CD4-positive, alpha-beta memory T cell (primary cell): ENCODE data around the gene SLC23A3. TPM values are rescaled to one million over a fixed set of nuclear protein-coding genes. Genes with fewer than 3 reads are reported as not detected.

Experiments used
- CTCF ChIA-PET: fragments of 350-600 bp; sonication (Branson Sonifier 250); formaldehyde crosslinking; loops from one replicate; lab custom pipeline; 2021; ENCODE audit warnings: inconsistent platforms; ENCODE audit not compliant: partially characterized antibody; lab: Charles Lee
- POLR2A ChIA-PET: fragments of 350-600 bp; sonication (Branson Sonifier 250); formaldehyde crosslinking; loops from one replicate; lab custom pipeline; 2021; ENCODE audit not compliant: partially characterized antibody; lab: Charles Lee
- DNase-seq, 5 donors: peaks; one replicate each; pipeline versions ENCODE4 v3.0.0 to v3.0.0-alpha.2; 2020 to 2022; ENCODE audit warnings: mixed read lengths in 1 of 5
- H3K27ac ChIP-seq: one replicate; pipeline ENCODE4 v1.7.0; 2013; ENCODE audit warnings: low read depth, low read length
- H3K27me3 ChIP-seq: 2 replicates; pipeline ENCODE4 v1.7.0; 2013; ENCODE audit warnings: mild to moderate bottlenecking, low read length, moderate library complexity; ENCODE audit not compliant: insufficient read depth
- H3K36me3 ChIP-seq: 2 replicates; pipeline ENCODE4 v1.7.0; 2013; ENCODE audit warnings: mild to moderate bottlenecking, low read length, moderate library complexity; ENCODE audit not compliant: insufficient read depth
- H3K4me1 ChIP-seq: 2 replicates; pipeline ENCODE4 v1.7.0; 2013; ENCODE audit warnings: mild to moderate bottlenecking, low read length, moderate library complexity; ENCODE audit not compliant: insufficient read depth
- H3K4me3 ChIP-seq, 2 donors: one replicate each; pipeline ENCODE4 v1.7.0; 2013; ENCODE audit warnings: low read length in 2 of 2, mild to moderate bottlenecking in 1 of 2
- H3K9me3 ChIP-seq, 2 donors: one replicate each; pipeline ENCODE4 v1.7.0; 2013; ENCODE audit warnings: low read length in 2 of 2, control low read depth in 1 of 2; ENCODE audit not compliant: control insufficient read depth in 1 of 2
- H3K27ac Mint-ChIP-seq, 7 donors: one replicate each; pipeline ENCODE4 v1.8.0; 2020 to 2021; ENCODE audit warnings: mixed read lengths in 7 of 7, mild to moderate bottlenecking in 6 of 7, inconsistent platforms in 3 of 7, moderate library complexity in 3 of 7
- H3K27me3 Mint-ChIP-seq, 2 donors: one replicate each; pipeline ENCODE4 v1.8.0; 2020 to 2021; ENCODE audit warnings: mixed read lengths in 2 of 2
- H3K36me3 Mint-ChIP-seq, 2 donors: one replicate each; pipeline ENCODE4 v1.8.0; 2020 to 2021; ENCODE audit warnings: mixed read lengths in 2 of 2, inconsistent platforms in 1 of 2, mild to moderate bottlenecking in 1 of 2
- H3K4me1 Mint-ChIP-seq, 4 donors: one replicate each; pipeline ENCODE4 v1.8.0; 2020 to 2021; ENCODE audit warnings: mixed read lengths in 4 of 4, mild to moderate bottlenecking in 1 of 4
- H3K4me3 Mint-ChIP-seq, 8 donors: one replicate each; pipeline ENCODE4 v1.8.0; 2020 to 2021; ENCODE audit warnings: mixed read lengths in 8 of 8, mild to moderate bottlenecking in 7 of 8, moderate library complexity in 6 of 8, inconsistent platforms in 3 of 8
- H3K9me3 Mint-ChIP-seq, 8 donors: one replicate each; pipeline ENCODE4 v1.8.0; 2020 to 2021; ENCODE audit warnings: mixed read lengths in 8 of 8, mild to moderate bottlenecking in 5 of 8, inconsistent platforms in 3 of 8, moderate library complexity in 1 of 8
- intact Hi-C: fragments of 100-400 bp; cut with micrococcal nuclease; formaldehyde crosslinking; loops from one replicate; pipeline ENCODE4 v1.15.1; 2023
- polyA plus RNA-seq, 2 donors: library from polyadenylated mRNA; unstranded; fragments of 300-500 nt; fragmentation: Illumina TruSeq; gene quantifications; one replicate each; pipeline ENCODE4 v1.2.3, GENCODE V29; 2021
- total RNA-seq, 2 experiments: library from RNA; stranded (reverse); gene quantifications; one replicate each; pipeline ENCODE4 v1.2.3, GENCODE V29; 2021

SLC23A3 gene
- total and polyA plus RNA-seq, 4 experiments from 2014 or later, result 11.8 to 12.1 TPM; not detected in 2

DNA sequence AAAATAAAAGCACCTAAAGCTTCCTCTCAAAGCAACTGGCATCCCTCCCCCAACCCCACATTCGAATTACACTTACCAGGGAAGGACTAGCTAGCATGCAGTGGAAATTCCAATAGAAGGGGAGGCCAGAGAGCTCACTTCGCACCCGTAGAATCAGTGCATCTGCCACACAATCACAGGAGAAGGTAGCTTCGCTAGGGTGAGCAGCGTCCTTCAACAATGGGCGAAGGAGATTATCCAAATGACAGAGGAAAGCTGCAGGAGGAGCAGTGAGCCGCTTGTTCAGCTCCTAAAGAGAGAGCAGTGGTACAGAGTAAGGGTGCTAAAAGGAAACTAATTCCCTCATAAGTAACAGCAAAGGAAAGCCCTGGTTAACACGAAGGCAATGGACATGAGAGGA lies 12.4 kb downstream of the SLC23A3 start:
- H3K27ac Mint-ChIP-seq, result peak overlapping the region in 1 of 7 donors; percentile 54
- Histone ChIP-seq H3K27me3 (no peaks in the 10 kb centered on the region), H3K36me3 (peaks cover 26% of the 10 kb centered on the region), H3K9me3 (no peaks in the 10 kb centered on the region), H3K4me1 (peaks cover 12% of the 10 kb centered on the region), H3K27ac (no peak overlapping the region), H3K4me3 (no peak overlapping the region)
- peaks cover 28 to 39% of the 10 kb centered on the region in 2 donors for H3K36me3 Mint-ChIP-seq
- no peak for DNase-seq
- intact Hi-C loops, result no loop called here
- H3K27me3 Mint-ChIP-seq, result no peaks in the 10 kb centered on the region
- H3K4me1 Mint-ChIP-seq, result peaks cover 15 to 21% (median 18%) of the 10 kb centered on the region in 4 donors
- ChIA-PET CTCF (interaction anchor here (0.7 to 10.3 kb wide), 15 partner anchors 14 to 177 kb away, joined by 3 to 186 read pairs (median 5); partner anchors contain the start of genes ABCB6, ANKZF1, ATG9A and CNPPD1), POLR2A (interaction anchor here (10.6 kb wide), 1 partner anchor 19 kb away, joined by 123 read pairs; the partner anchor contains the start of genes CNPPD1 and RETREG2)
- peaks cover 0 to 4% (median 0%) of the 10 kb centered on the region in 8 donors for H3K9me3 Mint-ChIP-seq
- H3K4me3 Mint-ChIP-seq, result no peak overlapping the region

DNA sequence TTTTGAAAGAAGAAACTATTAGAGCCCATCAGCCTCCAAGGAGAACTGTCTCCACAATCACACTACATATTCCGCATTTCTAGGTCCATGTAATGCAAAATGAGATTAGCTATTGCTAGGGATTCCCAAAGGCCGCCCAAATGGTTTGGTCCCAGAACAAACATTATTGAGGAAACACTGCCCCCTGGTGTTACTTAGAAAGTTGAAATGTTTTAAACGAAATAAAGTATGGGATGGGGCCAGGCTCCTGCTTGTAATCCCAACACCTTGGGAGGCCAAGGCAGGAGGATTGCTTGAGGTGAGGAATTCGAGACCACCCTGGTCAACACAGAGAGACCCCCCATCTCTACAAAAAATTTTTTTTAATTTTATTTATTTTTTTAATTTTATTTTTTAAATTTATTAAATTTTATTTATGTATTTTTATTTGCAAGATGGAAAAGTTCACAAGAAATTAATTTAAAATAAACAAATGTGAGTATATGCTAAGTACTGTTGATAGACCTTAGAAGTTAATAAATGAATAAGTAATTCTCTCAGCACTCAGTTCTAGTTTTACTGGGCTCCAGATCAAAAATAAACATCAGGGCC lies 14.7 kb downstream of the SLC23A3 start:
- Mint-ChIP-seq H3K4me3 (no peak overlapping the region), H3K27me3 (no peaks in the 10 kb centered on the region), H3K4me1 (peaks cover 7 to 9% (median 8%) of the 10 kb centered on the region in 4 donors), H3K36me3 (peaks cover 34 to 41% of the 10 kb centered on the region in 2 donors), H3K9me3 (peaks cover 0 to 2% (median 0%) of the 10 kb centered on the region in 8 donors), H3K27ac (no peak overlapping the region)
- Histone ChIP-seq H3K36me3 (peaks cover 26% of the 10 kb centered on the region), H3K27me3 (no peaks in the 10 kb centered on the region), H3K27ac (no peak overlapping the region), H3K4me3 (no peak overlapping the region), H3K9me3 (no peaks in the 10 kb centered on the region), H3K4me1 (peaks cover 6% of the 10 kb centered on the region)
- ChIA-PET POLR2A (interaction anchor here (1.0 to 1.5 kb wide), 3 partner anchors 21 to 154 kb away, joined by 3 read pairs; partner anchors contain the start of gene CNPPD1), CTCF (interaction anchor here (0.7 to 10.3 kb wide), 25 partner anchors 11 to 497 kb away, joined by 3 to 186 read pairs (median 6); partner anchors contain the start of genes ABCB6, CNPPD1, IHH and SLC23A3)
- peak in 4 of 5 donors; percentile 50 to 62 (median 56) for DNase-seq
- intact Hi-C loops, result loop anchor here (1.0 to 2.0 kb wide), 6 partner anchors 97 to 302 kb away; no protein-coding TSS in a partner anchor

DNA sequence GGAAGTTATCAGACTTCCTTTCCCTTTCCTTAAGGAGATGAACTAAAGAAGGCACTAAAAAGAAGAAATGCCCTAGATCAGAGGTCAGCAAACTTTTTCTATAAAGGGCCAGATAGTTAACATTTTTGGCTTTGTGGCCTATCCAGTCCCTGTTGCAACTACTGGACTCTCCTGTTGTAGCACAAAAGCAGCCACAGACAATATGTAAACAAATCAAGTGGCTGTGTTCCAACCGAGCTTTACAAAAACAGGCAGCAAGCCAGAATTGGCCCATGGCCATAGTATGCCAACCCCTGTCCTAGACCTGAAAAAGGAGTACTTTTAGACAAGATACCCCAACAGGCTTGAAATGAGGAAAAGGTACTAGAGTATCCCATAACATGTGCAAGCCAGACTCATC lies 20.2 kb downstream of the SLC23A3 start:
- Mint-ChIP-seq H3K27ac (no peak overlapping the region), H3K27me3 (no peaks in the 10 kb centered on the region), H3K4me1 (peaks cover 0 to 5% (median 0%) of the 10 kb centered on the region in 4 donors), H3K9me3 (no peaks in the 10 kb centered on the region), H3K4me3 (no peak overlapping the region), H3K36me3 (peaks cover 41 to 51% of the 10 kb centered on the region in 2 donors)
- H3K36me3 ChIP-seq, result peaks cover 16% of the 10 kb centered on the region
- ChIA-PET POLR2A (interaction anchor here (1.2 kb wide), 1 partner anchor 10 kb away, joined by 3 read pairs; no protein-coding TSS in a partner anchor), CTCF (interaction anchor here (0.8 to 1.2 kb wide), 3 partner anchors 10 to 144 kb away, joined by 3 to 5 read pairs (median 4); no protein-coding TSS in a partner anchor)
- no peak for DNase-seq
- H3K9me3 ChIP-seq, result no peaks in the 10 kb centered on the region
- H3K4me1 ChIP-seq, result no peaks in the 10 kb centered on the region
- intact Hi-C loops, result no loop called here
- no peak overlapping the region for H3K4me3 ChIP-seq
- H3K27me3 ChIP-seq, result no peaks in the 10 kb centered on the region
- no peak overlapping the region for H3K27ac ChIP-seq

- H3K4me1 ChIP-seq, result no peaks in the 10 kb centered on the region
- Mint-ChIP-seq H3K27ac (peak overlapping the region in 1 of 7 donors; percentile 60), H3K27me3 (no peaks in the 10 kb centered on the region), H3K36me3 (peaks cover 68 to 73% of the 10 kb centered on the region in 2 donors), H3K4me1 (peaks cover 0 to 5% (median 1%) of the 10 kb centered on the region in 4 donors), H3K4me3 (no peak overlapping the region), H3K9me3 (peaks cover 0 to 2% (median 0%) of the 10 kb centered on the region in 8 donors)
- ChIA-PET CTCF (interaction anchor here (0.9 to 6.4 kb wide), 3 partner anchors 13 to 23 kb away, joined by 3 to 37 read pairs (median 26); no protein-coding TSS in a partner anchor), POLR2A (interaction anchor here (1.0 kb wide), 1 partner anchor 10 kb away, joined by 3 read pairs; no protein-coding TSS in a partner anchor)
- H3K4me3 ChIP-seq, result no peak overlapping the region
- peaks cover 9% of the 10 kb centered on the region for H3K36me3 ChIP-seq
- H3K9me3 ChIP-seq, result no peaks in the 10 kb centered on the region
- H3K27ac ChIP-seq, result no peak overlapping the region
- intact Hi-C loops, result no loop called here
- DNase-seq, result no peak
- no peaks in the 10 kb centered on the region for H3K27me3 ChIP-seq
Observed at GRCh38 chr2:219142329-219142728, 27.5 kb downstream of the SLC23A3 start.

GRCh38 chr2:219140722-219141121 lies 29.1 kb downstream of the SLC23A3 start:
- CTCF ChIA-PET, result no interaction called here
- Mint-ChIP-seq H3K9me3 (peaks cover 0 to 2% (median 0%) of the 10 kb centered on the region in 8 donors), H3K36me3 (peaks cover 56 to 65% of the 10 kb centered on the region in 2 donors), H3K4me3 (no peak overlapping the region), H3K27me3 (no peaks in the 10 kb centered on the region), H3K4me1 (peaks cover 0 to 3% (median 1%) of the 10 kb centered on the region in 4 donors), H3K27ac (peak overlapping the region in 1 of 7 donors; percentile 54)
- Histone ChIP-seq H3K4me3 (no peak overlapping the region), H3K9me3 (no peaks in the 10 kb centered on the region), H3K27ac (no peak overlapping the region), H3K4me1 (no peaks in the 10 kb centered on the region), H3K36me3 (no peaks in the 10 kb centered on the region), H3K27me3 (no peaks in the 10 kb centered on the region)
- intact Hi-C loops, result no loop called here
- POLR2A ChIA-PET, result no interaction called here
- DNase-seq, result no peak

- Histone ChIP-seq H3K4me1 (no peaks in the 10 kb centered on the region), H3K4me3 (no peak overlapping the region), H3K36me3 (no peaks in the 10 kb centered on the region), H3K9me3 (no peaks in the 10 kb centered on the region), H3K27ac (no peak overlapping the region), H3K27me3 (no peaks in the 10 kb centered on the region)
- CTCF ChIA-PET, result interaction anchor here (1.0 to 1.9 kb wide), 5 partner anchors 9 to 76 kb away, joined by 3 to 5 read pairs (median 3); no protein-coding TSS in a partner anchor
- H3K4me1 Mint-ChIP-seq, result peaks cover 0 to 6% (median 3%) of the 10 kb centered on the region in 4 donors
- DNase-seq, result no peak
- POLR2A ChIA-PET, result no interaction called here
- H3K36me3 Mint-ChIP-seq, result peaks cover 17 to 20% of the 10 kb centered on the region in 2 donors
- no peaks in the 10 kb centered on the region for H3K9me3 Mint-ChIP-seq
- H3K4me3 Mint-ChIP-seq, result no peak overlapping the region
- H3K27ac Mint-ChIP-seq, result peak overlapping the region in 1 of 7 donors; percentile 27
- intact Hi-C loops, result no loop called here
- no peaks in the 10 kb centered on the region for H3K27me3 Mint-ChIP-seq
Observed at GRCh38 chr2:219133976-219134375, 35.9 kb downstream of the SLC23A3 start.

- POLR2A ChIA-PET, result no interaction called here
- no peaks in the 10 kb centered on the region for H3K9me3 Mint-ChIP-seq
- Histone ChIP-seq H3K4me3 (no peak overlapping the region), H3K9me3 (no peaks in the 10 kb centered on the region), H3K27me3 (no peaks in the 10 kb centered on the region), H3K4me1 (no peaks in the 10 kb centered on the region), H3K27ac (no peak overlapping the region), H3K36me3 (no peaks in the 10 kb centered on the region)
- CTCF ChIA-PET, result interaction anchor here (0.9 to 1.8 kb wide), 4 partner anchors 10 to 74 kb away, joined by 3 to 6 read pairs (median 4); no protein-coding TSS in a partner anchor
- intact Hi-C loops, result no loop called here
- DNase-seq, result no peak
- H3K36me3 Mint-ChIP-seq, result peaks cover 15 to 16% of the 10 kb centered on the region in 2 donors
- no peak overlapping the region for H3K27ac Mint-ChIP-seq
- peaks cover 0 to 10% (median 4%) of the 10 kb centered on the region in 4 donors for H3K4me1 Mint-ChIP-seq
- H3K4me3 Mint-ChIP-seq, result no peak overlapping the region
- H3K27me3 Mint-ChIP-seq, result no peaks in the 10 kb centered on the region
Observed at GRCh38 chr2:219131744-219132143, 38.1 kb downstream of the SLC23A3 start.
